ENCODE data around the gene PRUNE1.

Gene PRUNE1

DNA sequence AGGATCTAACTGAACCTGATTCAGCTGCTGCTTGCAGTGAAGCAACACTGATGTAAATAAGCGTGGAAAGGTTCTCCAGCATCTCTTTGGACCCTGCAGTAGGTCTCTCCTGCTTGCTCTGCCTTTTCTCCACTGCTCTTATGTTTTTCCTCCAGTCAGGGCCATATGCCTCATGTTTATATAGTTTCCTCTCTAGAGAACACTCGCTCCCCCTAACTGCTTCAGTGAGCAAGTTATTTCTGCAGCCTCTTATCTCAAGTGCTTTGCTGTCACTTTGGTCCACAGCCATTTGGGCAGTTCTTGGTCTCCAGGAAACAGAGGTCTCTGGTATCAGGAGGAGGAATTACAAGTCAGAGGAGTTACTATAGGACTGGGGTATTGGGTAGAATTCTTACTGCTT lies 5.3 kb downstream of the PRUNE1 start:
- Mint-ChIP-seq H3K27ac (ENCODE audit: low read depth) (no peak overlapping the region), H3K27me3 (no peaks in the 10 kb centered on the region), H3K36me3 (ENCODE audit: insufficient read depth) (peaks cover 6% of the 10 kb centered on the region), H3K4me3 (no peak overlapping the region), H3K4me1 (peaks cover 35% of the 10 kb centered on the region), H3K9me3 (no peaks in the 10 kb centered on the region)
- ATAC-seq (replicated peaks; ENCODE audit: extremely low read depth, poor library complexity, severe bottlenecking) (no peak), DNase-seq (ENCODE audit: low spot score in 2 of 2) (no peak)

DNA sequence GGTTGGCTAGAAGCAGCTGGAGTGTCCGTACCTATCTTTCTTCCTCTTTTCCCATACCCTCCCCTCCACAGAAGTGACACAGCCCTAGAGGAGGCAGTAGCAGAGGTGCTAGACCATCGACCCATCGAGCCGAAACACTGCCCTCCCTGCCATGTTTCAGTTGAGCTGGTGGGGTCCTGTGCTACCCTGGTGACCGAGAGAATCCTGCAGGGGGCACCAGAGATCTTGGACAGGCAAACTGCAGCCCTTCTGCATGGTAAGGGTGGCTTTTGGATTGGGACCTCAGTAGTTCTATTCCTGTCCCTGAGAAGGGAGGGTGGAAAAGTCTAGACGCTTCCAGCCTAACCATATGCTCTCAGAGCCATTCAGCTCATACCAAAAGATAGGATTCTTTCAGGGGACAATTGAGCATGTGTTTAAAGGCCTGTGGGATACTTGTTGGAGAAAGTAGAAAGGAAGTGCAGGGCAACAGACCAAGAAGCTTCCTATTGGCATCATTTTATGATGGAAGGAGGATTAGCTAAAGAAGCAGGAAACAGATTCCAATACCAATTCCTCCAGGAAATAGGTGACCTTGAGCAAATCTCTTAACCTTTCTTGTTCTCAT lies 16.4 kb downstream of the PRUNE1 start:
- Mint-ChIP-seq H3K4me3 (peak overlapping the region; percentile 37), H3K36me3 (ENCODE audit: insufficient read depth) (peaks cover 30% of the 10 kb centered on the region), H3K9me3 (no peaks in the 10 kb centered on the region), H3K27ac (ENCODE audit: low read depth) (peak overlapping the region; percentile 29), H3K27me3 (no peaks in the 10 kb centered on the region), H3K4me1 (peaks cover 7% of the 10 kb centered on the region)
- ATAC-seq (replicated peaks; ENCODE audit: extremely low read depth, poor library complexity, severe bottlenecking) (peak; percentile 99), DNase-seq (ENCODE audit: low spot score in 2 of 2) (peak; percentile 81 to 83)

DNA sequence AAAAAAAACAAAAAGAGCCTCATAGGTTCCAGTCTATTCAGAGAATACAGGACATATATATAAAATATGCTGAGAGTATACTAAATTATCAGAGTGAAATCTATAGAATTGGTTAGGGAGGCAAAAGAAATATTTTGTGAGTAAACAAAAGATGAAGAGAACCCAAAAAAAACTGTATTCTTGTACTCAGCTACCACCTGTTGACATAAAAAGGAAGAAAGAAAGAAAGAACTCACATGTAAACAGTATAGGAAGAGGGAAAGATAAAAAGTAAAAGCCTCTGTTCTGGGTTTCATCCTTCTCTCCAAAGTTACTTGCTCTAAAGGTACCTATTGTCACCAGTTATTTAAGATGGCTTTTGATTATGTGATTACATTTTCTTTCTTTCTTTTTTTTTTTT lies 18.2 kb downstream of the PRUNE1 start:
- H3K27me3 Mint-ChIP-seq, result no peaks in the 10 kb centered on the region
- no peak for DNase-seq (ENCODE audit: low spot score in 2 of 2)
- no peak overlapping the region for H3K27ac Mint-ChIP-seq (ENCODE audit: low read depth)
- H3K9me3 Mint-ChIP-seq, result no peaks in the 10 kb centered on the region
- peaks cover 7% of the 10 kb centered on the region for H3K4me1 Mint-ChIP-seq
- H3K4me3 Mint-ChIP-seq, result no peak overlapping the region
- peaks cover 43% of the 10 kb centered on the region for H3K36me3 Mint-ChIP-seq (ENCODE audit: insufficient read depth)
- no peak for ATAC-seq (replicated peaks; ENCODE audit: extremely low read depth, poor library complexity, severe bottlenecking)

GRCh38 chr1:151032164-151032563 lies 23.9 kb downstream of the PRUNE1 start:
- Mint-ChIP-seq H3K9me3 (no peaks in the 10 kb centered on the region), H3K27me3 (no peaks in the 10 kb centered on the region), H3K4me1 (peaks cover 5% of the 10 kb centered on the region), H3K36me3 (ENCODE audit: insufficient read depth) (peaks cover 35% of the 10 kb centered on the region), H3K4me3 (no peak overlapping the region), H3K27ac (ENCODE audit: low read depth) (no peak overlapping the region)
- ATAC-seq (replicated peaks; ENCODE audit: extremely low read depth, poor library complexity, severe bottlenecking), result no peak
- DNase-seq (ENCODE audit: low spot score in 2 of 2), result no peak

DNA sequence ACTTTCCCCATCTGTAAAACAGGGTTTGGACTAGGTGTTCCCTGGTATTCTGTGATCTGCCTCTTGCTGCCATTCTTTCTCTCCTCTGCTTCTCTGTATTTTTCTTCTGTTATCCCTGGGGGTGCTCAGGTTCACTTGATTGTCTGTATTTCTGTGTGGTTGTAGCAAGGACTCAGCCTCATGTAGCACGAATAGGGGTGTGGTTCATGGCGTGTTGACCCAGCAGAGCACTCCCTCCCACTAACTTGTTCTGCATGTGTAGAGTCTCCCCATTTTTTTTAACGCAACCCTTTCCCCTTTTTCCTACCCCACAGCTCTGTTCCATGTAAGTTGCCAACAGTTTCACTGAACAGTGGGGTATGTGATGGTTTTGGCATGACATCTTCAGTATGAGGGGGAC lies 26.9 kb downstream of the PRUNE1 start:
- Mint-ChIP-seq H3K36me3 (ENCODE audit: insufficient read depth) (peaks cover 23% of the 10 kb centered on the region), H3K4me1 (peaks cover 5% of the 10 kb centered on the region), H3K27ac (ENCODE audit: low read depth) (peak overlapping the region; percentile 5), H3K9me3 (no peaks in the 10 kb centered on the region), H3K27me3 (no peaks in the 10 kb centered on the region), H3K4me3 (no peak overlapping the region)
- ATAC-seq (replicated peaks; ENCODE audit: extremely low read depth, poor library complexity, severe bottlenecking) (no peak), DNase-seq (ENCODE audit: low spot score in 2 of 2) (no peak)

DNA sequence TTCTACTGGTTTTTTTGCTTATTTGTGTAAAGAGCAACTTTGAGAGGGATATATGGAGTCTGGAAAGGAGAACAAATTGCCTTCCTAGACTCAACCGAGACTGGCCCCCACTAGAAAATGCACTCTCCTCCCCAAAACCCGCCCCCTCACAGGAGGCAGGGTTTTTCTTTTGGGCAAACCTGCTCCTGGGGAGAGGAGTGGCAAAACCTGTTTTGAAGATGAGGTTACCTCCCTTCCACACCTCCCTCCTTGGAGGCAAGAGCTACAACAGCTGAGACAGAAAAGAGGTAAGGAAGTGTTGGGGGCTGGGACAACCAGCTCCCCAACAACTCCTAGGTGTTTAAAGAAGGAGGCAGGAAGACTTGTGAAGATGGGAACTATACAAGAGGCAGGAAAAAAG lies 28.1 kb downstream of the PRUNE1 start, which contains the start of gene BNIPL:
Gene BNIPL (plus strand): TSS at position 231 of the 400 bp plus-strand sequence. CDS start 140 bp downstream, at position 371.
- no peak for DNase-seq (ENCODE audit: low spot score in 2 of 2)
- H3K27ac Mint-ChIP-seq (ENCODE audit: low read depth), result peak within 1 kb of the TSS; percentile 14
- peaks cover 5% of the 10 kb centered on the region for H3K4me1 Mint-ChIP-seq
- no peaks in the 10 kb centered on the region for H3K9me3 Mint-ChIP-seq
- H3K36me3 Mint-ChIP-seq (ENCODE audit: insufficient read depth), result peaks cover 13% of the 10 kb centered on the region
- H3K4me3 Mint-ChIP-seq, result no peak within 1 kb of the TSS
- no peaks in the 10 kb centered on the region for H3K27me3 Mint-ChIP-seq
- ATAC-seq (replicated peaks; ENCODE audit: extremely low read depth, poor library complexity, severe bottlenecking), result no peak

GRCh38 chr1:151037032-151037431 lies 28.8 kb downstream of the PRUNE1 start:
- Mint-ChIP-seq H3K4me1 (peaks cover 5% of the 10 kb centered on the region), H3K9me3 (no peaks in the 10 kb centered on the region), H3K4me3 (no peak overlapping the region), H3K27ac (ENCODE audit: low read depth) (peak overlapping the region; percentile 14), H3K36me3 (ENCODE audit: insufficient read depth) (peaks cover 11% of the 10 kb centered on the region), H3K27me3 (no peaks in the 10 kb centered on the region)
- no peak for DNase-seq (ENCODE audit: low spot score in 2 of 2)
- no peak for ATAC-seq (replicated peaks; ENCODE audit: extremely low read depth, poor library complexity, severe bottlenecking)

DNA sequence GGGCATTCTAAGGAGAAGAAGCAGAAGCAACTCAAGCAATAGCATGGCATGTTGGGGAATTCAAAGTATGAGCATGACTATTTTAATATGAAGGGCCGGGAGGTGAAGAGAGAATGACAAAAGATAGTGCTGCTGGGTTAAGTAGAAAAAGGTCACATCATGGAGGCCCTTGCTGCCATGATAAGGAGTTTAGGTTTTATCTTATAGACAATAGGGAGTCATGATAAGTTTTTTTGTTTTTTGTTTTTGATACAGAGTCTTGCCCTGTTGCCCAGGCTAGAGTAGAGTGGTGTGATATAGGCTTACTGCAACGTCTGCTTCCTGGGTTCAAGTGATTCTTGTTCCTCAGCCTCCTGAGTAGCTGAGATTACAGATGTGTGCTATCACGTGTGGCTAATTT lies 31.3 kb downstream of the PRUNE1 start:
- ATAC-seq (replicated peaks; ENCODE audit: extremely low read depth, poor library complexity, severe bottlenecking) (no peak), DNase-seq (ENCODE audit: low spot score in 2 of 2) (no peak)
- Mint-ChIP-seq H3K4me3 (no peak overlapping the region), H3K4me1 (peaks cover 11% of the 10 kb centered on the region), H3K27ac (ENCODE audit: low read depth) (no peak overlapping the region), H3K27me3 (no peaks in the 10 kb centered on the region), H3K36me3 (ENCODE audit: insufficient read depth) (peaks cover under 1% of the 10 kb centered on the region), H3K9me3 (no peaks in the 10 kb centered on the region)

- Mint-ChIP-seq H3K36me3 (ENCODE audit: insufficient read depth) (peaks cover 2% of the 10 kb centered on the region), H3K9me3 (no peaks in the 10 kb centered on the region), H3K4me1 (peaks cover 28% of the 10 kb centered on the region), H3K27me3 (no peaks in the 10 kb centered on the region), H3K27ac (ENCODE audit: low read depth) (peak overlapping the region; percentile 57), H3K4me3 (no peak overlapping the region)
- DNase-seq (ENCODE audit: low spot score in 2 of 2) (no peak), ATAC-seq (replicated peaks; ENCODE audit: extremely low read depth, poor library complexity, severe bottlenecking) (no peak)
Measured at GRCh38 chr1:151043163-151043562, 34.9 kb downstream of the PRUNE1 start.

GRCh38 chr1:151047591-151047924 lies 39.3 kb downstream of the PRUNE1 start, which contains the start of gene C1orf56:
Gene C1orf56 (plus strand): TSS chr1:151047751. CDS start chr1:151047848, 97 bp downstream.
- H3K36me3 Mint-ChIP-seq (ENCODE audit: insufficient read depth), result peaks cover 15% of the 10 kb centered on the region
- no peaks in the 10 kb centered on the region for H3K27me3 Mint-ChIP-seq
- H3K9me3 Mint-ChIP-seq, result no peaks in the 10 kb centered on the region
- no peak for DNase-seq (ENCODE audit: low spot score in 2 of 2)
- peak within 1 kb of the TSS; percentile 91 for H3K27ac Mint-ChIP-seq (ENCODE audit: low read depth)
- ATAC-seq (replicated peaks; ENCODE audit: extremely low read depth, poor library complexity, severe bottlenecking), result peak; percentile 55
- peaks cover 58% of the 10 kb centered on the region for H3K4me1 Mint-ChIP-seq
- H3K4me3 Mint-ChIP-seq, result peak within 1 kb of the TSS; percentile 89

DNA sequence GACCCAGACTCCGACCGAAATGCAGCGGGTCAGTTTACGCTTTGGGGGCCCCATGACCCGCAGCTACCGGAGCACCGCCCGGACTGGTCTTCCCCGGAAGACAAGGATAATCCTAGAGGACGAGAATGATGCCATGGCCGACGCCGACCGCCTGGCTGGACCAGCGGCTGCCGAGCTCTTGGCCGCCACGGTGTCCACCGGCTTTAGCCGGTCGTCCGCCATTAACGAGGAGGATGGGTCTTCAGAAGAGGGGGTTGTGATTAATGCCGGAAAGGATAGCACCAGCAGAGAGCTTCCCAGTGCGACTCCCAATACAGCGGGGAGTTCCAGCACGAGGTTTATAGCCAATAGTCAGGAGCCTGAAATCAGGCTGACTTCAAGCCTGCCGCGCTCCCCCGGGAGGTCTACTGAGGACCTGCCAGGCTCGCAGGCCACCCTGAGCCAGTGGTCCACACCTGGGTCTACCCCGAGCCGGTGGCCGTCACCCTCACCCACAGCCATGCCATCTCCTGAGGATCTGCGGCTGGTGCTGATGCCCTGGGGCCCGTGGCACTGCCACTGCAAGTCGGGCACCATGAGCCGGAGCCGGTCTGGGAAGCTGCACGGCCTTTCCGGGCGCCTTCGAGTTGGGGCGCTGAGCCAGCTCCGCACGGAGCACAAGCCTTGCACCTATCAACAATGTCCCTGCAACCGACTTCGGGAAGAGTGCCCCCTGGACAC lies 39.8 kb downstream of the PRUNE1 start:
- H3K27me3 Mint-ChIP-seq, result no peaks in the 10 kb centered on the region
- peaks cover 20% of the 10 kb centered on the region for H3K36me3 Mint-ChIP-seq (ENCODE audit: insufficient read depth)
- peak overlapping the region; percentile 91 for H3K27ac Mint-ChIP-seq (ENCODE audit: low read depth)
- DNase-seq (ENCODE audit: low spot score in 2 of 2) (peak; percentile 36 to 44), ATAC-seq (replicated peaks; ENCODE audit: extremely low read depth, poor library complexity, severe bottlenecking) (peak; percentile 78)
- peaks cover 58% of the 10 kb centered on the region for H3K4me1 Mint-ChIP-seq
- no peaks in the 10 kb centered on the region for H3K9me3 Mint-ChIP-seq
- peak overlapping the region; percentile 89 for H3K4me3 Mint-ChIP-seq

DNA sequence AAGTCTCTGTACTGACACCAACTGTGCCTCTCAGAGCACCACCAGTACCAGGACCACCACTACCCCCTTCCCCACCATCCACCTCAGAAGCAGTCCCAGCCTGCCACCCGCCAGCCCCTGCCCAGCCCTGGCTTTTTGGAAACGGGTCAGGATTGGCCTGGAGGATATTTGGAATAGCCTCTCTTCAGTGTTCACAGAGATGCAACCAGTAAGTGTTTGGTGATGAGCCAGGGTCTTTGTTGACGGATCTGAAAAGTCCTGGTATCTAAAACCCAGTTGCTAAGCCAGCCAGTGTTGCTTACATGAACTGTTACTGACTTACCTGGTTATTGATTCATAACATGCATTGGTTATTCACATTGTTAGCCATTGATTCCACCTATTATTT lies 40.4 kb downstream of the PRUNE1 start:
- H3K4me1 Mint-ChIP-seq, result peaks cover 58% of the 10 kb centered on the region
- H3K9me3 Mint-ChIP-seq, result no peaks in the 10 kb centered on the region
- peak overlapping the region; percentile 89 for H3K4me3 Mint-ChIP-seq
- DNase-seq (ENCODE audit: low spot score in 2 of 2) (no peak), ATAC-seq (replicated peaks; ENCODE audit: extremely low read depth, poor library complexity, severe bottlenecking) (no peak)
- H3K27ac Mint-ChIP-seq (ENCODE audit: low read depth), result peak overlapping the region; percentile 91
- no peaks in the 10 kb centered on the region for H3K27me3 Mint-ChIP-seq
- peaks cover 25% of the 10 kb centered on the region for H3K36me3 Mint-ChIP-seq (ENCODE audit: insufficient read depth)

DNA sequence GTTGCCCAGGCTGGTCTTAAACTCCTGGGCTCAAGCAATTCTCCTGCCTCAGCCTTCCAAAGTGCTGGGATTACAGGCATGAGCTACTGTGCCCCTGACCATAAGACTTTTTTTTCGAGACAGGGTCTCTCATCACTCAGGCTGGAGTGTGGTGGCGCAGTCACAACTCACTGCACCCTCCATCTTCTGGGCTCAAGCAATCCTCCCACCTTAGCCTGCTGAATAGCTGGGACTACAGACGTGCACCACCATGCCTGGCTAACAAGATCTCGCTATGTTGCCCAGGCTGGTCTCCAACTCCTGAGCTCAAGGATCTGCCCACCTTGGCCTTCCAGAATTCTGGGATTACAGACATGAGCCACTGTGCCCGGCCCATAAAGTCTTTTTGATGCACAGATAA lies 41.2 kb downstream of the PRUNE1 start:
- Mint-ChIP-seq H3K9me3 (no peaks in the 10 kb centered on the region), H3K36me3 (ENCODE audit: insufficient read depth) (peaks cover 34% of the 10 kb centered on the region), H3K27ac (ENCODE audit: low read depth) (peak overlapping the region; percentile 72), H3K4me1 (peaks cover 63% of the 10 kb centered on the region), H3K27me3 (no peaks in the 10 kb centered on the region), H3K4me3 (peak overlapping the region; percentile 89)
- ATAC-seq (replicated peaks; ENCODE audit: extremely low read depth, poor library complexity, severe bottlenecking), result no peak
- no peak for DNase-seq (ENCODE audit: low spot score in 2 of 2)
